OCI-LY3 (cell line): ENCODE results near the gene NBEA.

Source experiments
- H2AFZ ChIP-seq: fragments of 200-600, 300-600 bp; shearing (Covaris generic); 2 replicates; pipeline ENCODE4 v1.6.0; 2014; ENCODE audit warnings: antibody characterized with exemption, low read depth, low read length
- H3K27ac ChIP-seq: fragments of 200-600, 300-600 bp; sonication (generic); 2 replicates; pipeline ENCODE4 v1.5.1; 2014; ENCODE audit warnings: mild to moderate bottlenecking, low read length, moderate library complexity, mixed read lengths
- H3K27me3 ChIP-seq: fragments of 200-600, 300-600 bp; sonication (generic); 2 replicates; pipeline ENCODE4 v1.6.1; 2014; ENCODE audit warnings: low read depth, low read length, mixed read lengths
- H3K36me3 ChIP-seq: fragments of 200-600, 300-600 bp; sonication (generic); replicated peaks from 2 replicates; pipeline ENCODE3; 2014; ENCODE audit warnings: low read depth, low read length, mixed read lengths
- H3K4me1 ChIP-seq: fragments of 300-600, 200-600 bp; sonication (generic); 2 replicates; pipeline ENCODE4 v1.6.1; 2014; ENCODE audit warnings: low read length, mixed read lengths
- H3K4me2 ChIP-seq: fragments of 200-600, 300-600 bp; sonication (generic); 2 replicates; pipeline ENCODE4 v1.6.1; 2014; ENCODE audit warnings: low read length, mixed read lengths
- H3K4me3 ChIP-seq: fragments of 300-600, 200-600 bp; sonication (generic); 2 replicates; pipeline ENCODE4 v1.5.1; 2014; ENCODE audit warnings: antibody characterized with exemption, mild to moderate bottlenecking, low read length, moderate library complexity
- H3K79me2 ChIP-seq: fragments of 300-600, 200-600 bp; shearing (Covaris generic); 2 replicates; pipeline ENCODE4 v1.6.1; 2014; ENCODE audit warnings: mild to moderate bottlenecking, low read length, mixed read lengths
- H3K9ac ChIP-seq: fragments of 300-600, 200-600 bp; shearing (Covaris generic); 2 replicates; pipeline ENCODE4 v1.6.0; 2014; ENCODE audit warnings: mild to moderate bottlenecking, low read length, moderate library complexity
- H3K9me3 ChIP-seq: fragments of 200-600, 300-600 bp; shearing (Covaris generic); 2 replicates; pipeline ENCODE4 v1.6.1; 2014; ENCODE audit warnings: low read length, mixed read lengths; ENCODE audit not compliant: insufficient read depth
- H4K20me1 ChIP-seq: fragments of 200-600, 300-600 bp; sonication (generic); 2 replicates; pipeline ENCODE4 v1.6.1; 2016; ENCODE audit warnings: low read length, mixed read lengths; ENCODE audit not compliant: insufficient read depth
- CTCF ChIP-seq: fragments of 200-600, 300-600 bp; sonication (generic); IDR thresholded peaks from 2 replicates; pipeline ENCODE4 v1.5.1; 2014; ENCODE audit warnings: antibody characterized with exemption, low read length, low read depth
- EZH2phosphoT487 ChIP-seq: fragments of 200-600 bp; shearing (Covaris generic); IDR thresholded peaks from 2 replicates; pipeline ENCODE4 v1.6.1; 2018; ENCODE audit warnings: antibody characterized with exemption, mixed run types, low read depth

The NBEA gene

GRCh38 chr13:35617420-35617819, 675.4 kb downstream of the NBEA start:
- Histone ChIP-seq H3K4me2 (no peak overlapping the region), H3K79me2 (no peaks in the 10 kb centered on the region), H2AFZ (no peak overlapping the region), H3K27ac (no peak overlapping the region), H3K9ac (no peak overlapping the region), H3K4me3 (no peak overlapping the region), H3K36me3 (no peaks in the 10 kb centered on the region), H3K9me3 (no peaks in the 10 kb centered on the region), H4K20me1 (no peaks in the 10 kb centered on the region), H3K27me3 (no peaks in the 10 kb centered on the region), H3K4me1 (no peaks in the 10 kb centered on the region)
- TF ChIP-seq EZH2phosphoT487: no peak
- TF ChIP-seq CTCF: no peak

GRCh38 chr13:35618565-35619083, 676.6 kb downstream of the NBEA start:
- Histone ChIP-seq H3K27me3 (no peaks in the 10 kb centered on the region), H2AFZ (no peak overlapping the region), H3K4me2 (no peak overlapping the region), H4K20me1 (no peaks in the 10 kb centered on the region), H3K9me3 (no peaks in the 10 kb centered on the region), H3K4me3 (no peak overlapping the region), H3K36me3 (no peaks in the 10 kb centered on the region), H3K79me2 (no peaks in the 10 kb centered on the region), H3K9ac (no peak overlapping the region), H3K4me1 (no peaks in the 10 kb centered on the region), H3K27ac (no peak overlapping the region)
- no peak for TF ChIP-seq EZH2phosphoT487
- TF ChIP-seq CTCF: no peak

DNA sequence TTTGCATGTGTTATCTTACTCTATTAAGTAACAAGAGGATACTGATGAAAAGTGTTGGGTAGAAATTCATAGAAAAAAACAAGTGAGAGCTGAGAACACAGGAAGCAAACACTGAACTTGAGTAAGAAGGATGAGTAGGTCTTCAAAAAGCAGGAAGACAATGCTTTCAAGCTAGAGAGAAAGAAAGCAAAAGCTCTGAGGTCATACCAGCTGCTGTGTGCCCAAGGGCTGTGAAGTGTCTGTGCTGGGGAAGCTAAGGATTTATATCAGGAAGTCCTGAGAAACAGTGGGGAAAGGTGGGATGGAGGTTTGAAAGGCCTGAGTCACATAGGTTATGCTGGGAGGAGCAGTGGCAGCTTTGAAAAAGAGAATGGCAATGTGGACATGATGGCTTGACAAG, 679.9 kb downstream of the NBEA start:
- Histone ChIP-seq H3K4me2 (no peak overlapping the region), H3K27ac (no peak overlapping the region), H2AFZ (no peak overlapping the region), H4K20me1 (no peaks in the 10 kb centered on the region), H3K27me3 (no peaks in the 10 kb centered on the region), H3K36me3 (no peaks in the 10 kb centered on the region), H3K79me2 (no peaks in the 10 kb centered on the region), H3K9me3 (no peaks in the 10 kb centered on the region), H3K4me3 (no peak overlapping the region), H3K4me1 (no peaks in the 10 kb centered on the region), H3K9ac (no peak overlapping the region)
- TF ChIP-seq CTCF (no peak), EZH2phosphoT487 (no peak)

GRCh38 chr13:35629026-35629425, 687.0 kb downstream of the NBEA start:
- Histone ChIP-seq H3K9ac (no peak overlapping the region), H3K4me1 (no peaks in the 10 kb centered on the region), H3K27me3 (no peaks in the 10 kb centered on the region), H3K4me3 (no peak overlapping the region), H2AFZ (no peak overlapping the region), H3K79me2 (no peaks in the 10 kb centered on the region), H3K9me3 (no peaks in the 10 kb centered on the region), H3K36me3 (no peaks in the 10 kb centered on the region), H4K20me1 (no peaks in the 10 kb centered on the region), H3K27ac (no peak overlapping the region), H3K4me2 (no peak overlapping the region)
- TF ChIP-seq EZH2phosphoT487 (no peak), CTCF (no peak)
